Mesenchymal stem cell (in vitro differentiated cells and primary cell): ENCODE measurements around the gene TRPV4.

Source experiments
- DNase-seq: peaks from one replicate; pipeline ENCODE4 v3.0.0-alpha.2; 2013
- H2AFZ ChIP-seq: one replicate; pipeline ENCODE4 v1.6.1; 2013; ENCODE audit warnings: low read depth, mild to moderate bottlenecking, control low read depth, inconsistent platforms, low read length, moderate library complexity
- H2AK5ac ChIP-seq: 2 replicates; pipeline ENCODE4 v1.6.1; 2013; ENCODE audit warnings: low read length, moderate library complexity, mild to moderate bottlenecking, inconsistent platforms; ENCODE audit not compliant: severe bottlenecking
- H2BK120ac ChIP-seq: one replicate; pipeline ENCODE4 v1.6.1; 2013; ENCODE audit warnings: low read depth, mild to moderate bottlenecking, inconsistent platforms, low read length, moderate library complexity
- H2BK12ac ChIP-seq, 2 experiments: one replicate each; pipeline ENCODE4 v1.6.1; 2013; ENCODE audit warnings: inconsistent platforms in 2 of 2, low read length in 2 of 2, mild to moderate bottlenecking in 2 of 2, moderate library complexity in 2 of 2, control low read depth in 1 of 2
- H2BK15ac ChIP-seq: one replicate; pipeline ENCODE4 v1.6.1; 2013; ENCODE audit warnings: mild to moderate bottlenecking, low read depth, inconsistent platforms; ENCODE audit not compliant: poor library complexity, severe bottlenecking
- H2BK5ac ChIP-seq: 2 replicates; pipeline ENCODE4 v1.6.1; 2013; ENCODE audit warnings: low read depth, mild to moderate bottlenecking, low read length, control low read depth, inconsistent platforms; ENCODE audit not compliant: poor library complexity, severe bottlenecking
- H3K14ac ChIP-seq, 2 experiments: one replicate each; pipeline ENCODE4 v1.6.1; 2013; ENCODE audit warnings: inconsistent platforms in 2 of 2, low read length in 2 of 2, control low read depth in 1 of 2, mild to moderate bottlenecking in 1 of 2, moderate library complexity in 1 of 2
- H3K18ac ChIP-seq, 2 experiments: one replicate each; pipeline ENCODE4 v1.6.1; 2013; ENCODE audit warnings: inconsistent platforms in 2 of 2, low read length in 2 of 2, control low read depth in 1 of 2, low read depth in 1 of 2, mild to moderate bottlenecking in 1 of 2
- H3K23ac ChIP-seq, 2 experiments: one replicate each; pipeline ENCODE4 v1.6.1; 2013; ENCODE audit warnings: inconsistent platforms in 2 of 2, low read length in 2 of 2, mild to moderate bottlenecking in 2 of 2, moderate library complexity in 2 of 2, control low read depth in 1 of 2
- H3K27ac ChIP-seq: 2 replicates; pipeline ENCODE4 v1.5.1; 2013; ENCODE audit warnings: mild to moderate bottlenecking, moderate library complexity, low read length, control low read depth, inconsistent platforms; ENCODE audit not compliant: poor library complexity, severe bottlenecking
- H3K27me3 ChIP-seq, 2 experiments: 2 replicates each; pipeline versions ENCODE4 v1.6.1 to v1.7.0; 2013; ENCODE audit warnings: low read length in 2 of 2, mild to moderate bottlenecking in 2 of 2, moderate library complexity in 2 of 2, control low read depth in 1 of 2, inconsistent platforms in 1 of 2; ENCODE audit not compliant: control insufficient read depth in 1 of 2, insufficient read depth in 1 of 2
- H3K36me3 ChIP-seq, 2 experiments: 2 replicates each; pipeline versions ENCODE4 v1.6.1 to v1.7.0; 2013; ENCODE audit warnings: low read length in 2 of 2, control low read depth in 1 of 2, inconsistent platforms in 1 of 2, low read depth in 1 of 2, mild to moderate bottlenecking in 1 of 2; ENCODE audit not compliant: insufficient read depth in 2 of 2, control insufficient read depth in 1 of 2
- H3K4ac ChIP-seq, 2 experiments: one replicate each; pipeline ENCODE4 v1.6.1; 2013; ENCODE audit warnings: inconsistent platforms in 2 of 2, low read length in 2 of 2, mild to moderate bottlenecking in 2 of 2, moderate library complexity in 2 of 2, control low read depth in 1 of 2, low read depth in 1 of 2
- H3K4me1 ChIP-seq: 2 replicates; pipeline ENCODE4 v1.6.1; 2013; ENCODE audit warnings: low read depth, low read length, control low read depth; ENCODE audit not compliant: control insufficient read depth, insufficient read depth
- H3K4me2 ChIP-seq: 2 replicates; pipeline ENCODE4 v1.6.1; 2013; ENCODE audit warnings: low read length, mild to moderate bottlenecking, inconsistent platforms; ENCODE audit not compliant: poor library complexity, severe bottlenecking
- H3K4me3 ChIP-seq, 2 experiments: 2 replicates each; pipeline versions ENCODE4 v1.5.1 to v1.7.0; 2013; ENCODE audit warnings: low read length in 2 of 2, mild to moderate bottlenecking in 2 of 2, control low read depth in 1 of 2, low read depth in 1 of 2; ENCODE audit not compliant: insufficient read depth in 1 of 2
- H3K79me1 ChIP-seq: replicated peaks from 2 replicates; pipeline ENCODE4 v1.6.1; 2013; ENCODE audit warnings: mild to moderate bottlenecking, control low read depth, low read length, inconsistent platforms; ENCODE audit not compliant: poor library complexity, severe bottlenecking
- H3K9ac ChIP-seq: 2 replicates; pipeline ENCODE4 v1.7.0; 2013; ENCODE audit warnings: mild to moderate bottlenecking, low read length, moderate library complexity
- H3K9me3 ChIP-seq: 2 replicates; pipeline ENCODE4 v1.7.0; 2013; ENCODE audit warnings: mild to moderate bottlenecking, low read length; ENCODE audit not compliant: control insufficient read depth
- H4K8ac ChIP-seq: one replicate; pipeline ENCODE4 v1.6.1; 2013; ENCODE audit warnings: inconsistent platforms, mild to moderate bottlenecking, low read length, moderate library complexity
- H4K91ac ChIP-seq: one replicate; pipeline ENCODE4 v1.6.1; 2013; ENCODE audit warnings: mild to moderate bottlenecking, low read length, inconsistent platforms
- WGBS: methylation state at CpG from one replicate; pipeline ENCODE4 v1.1.7; 2013; ENCODE audit warnings: mixed read lengths; 5-methylcytosine and 5-hydroxymethylcytosine counted together

Gene TRPV4

GRCh38 chr12:109871668-109872314 lies 38.6 kb upstream of the TRPV4 start:
- H2AFZ ChIP-seq: no peak overlapping the region
- no peak overlapping the region for H4K8ac ChIP-seq
- peaks cover 0 to 10% of the 10 kb centered on the region in 2 experiments for H3K36me3 ChIP-seq
- no peaks in the 10 kb centered on the region for H3K27me3 ChIP-seq
- H3K23ac ChIP-seq: no peak overlapping the region
- H2AK5ac ChIP-seq: no peak overlapping the region
- WGBS: 91% methylated on average over 7 of the region's 7 CpGs
- H3K4ac ChIP-seq: no peak overlapping the region
- H3K9me3 ChIP-seq: no peaks in the 10 kb centered on the region
- no peak overlapping the region for H2BK15ac ChIP-seq
- H3K4me1 ChIP-seq: no peaks in the 10 kb centered on the region
- no peak overlapping the region for H3K14ac ChIP-seq
- H2BK5ac ChIP-seq: no peak overlapping the region
- H3K4me2 ChIP-seq: no peak overlapping the region
- H3K18ac ChIP-seq: no peak overlapping the region
- H3K4me3 ChIP-seq: no peak overlapping the region
- H4K91ac ChIP-seq: no peak overlapping the region
- H3K79me1 ChIP-seq: peaks cover 37% of the 10 kb centered on the region
- no peak for DNase-seq
- no peak overlapping the region for H2BK120ac ChIP-seq
- no peak overlapping the region for H3K27ac ChIP-seq
- H3K9ac ChIP-seq: peak overlapping the region; percentile 42
- H2BK12ac ChIP-seq: no peak overlapping the region

DNA sequence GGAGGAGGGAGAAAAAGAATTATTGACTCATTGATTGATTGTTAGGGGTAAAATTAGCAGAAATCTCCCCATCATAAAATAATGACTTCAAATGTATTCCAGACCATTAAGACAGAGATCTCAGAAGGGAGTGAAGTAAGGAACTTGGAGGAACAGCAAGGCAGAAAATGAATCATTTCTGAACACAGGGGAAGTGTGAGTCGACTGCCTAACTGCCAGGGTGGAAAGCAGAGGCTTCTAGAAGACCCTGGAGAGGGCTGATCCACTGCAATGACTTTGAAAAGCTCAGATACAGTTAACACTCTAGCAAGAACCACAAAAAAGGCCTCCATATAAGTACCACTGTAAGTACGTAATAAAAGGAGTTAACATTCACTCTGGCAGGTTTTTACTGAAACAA lies 37.5 kb upstream of the TRPV4 start:
- H3K9me3 ChIP-seq: no peaks in the 10 kb centered on the region
- H2BK120ac ChIP-seq: no peak overlapping the region
- H3K4me2 ChIP-seq: no peak overlapping the region
- H3K23ac ChIP-seq: no peak overlapping the region
- H4K8ac ChIP-seq: no peak overlapping the region
- H3K79me1 ChIP-seq: peaks cover 40% of the 10 kb centered on the region
- H3K4me3 ChIP-seq: no peak overlapping the region
- no peak overlapping the region for H4K91ac ChIP-seq
- no peak overlapping the region for H2BK12ac ChIP-seq
- H2BK5ac ChIP-seq: no peak overlapping the region
- no peak overlapping the region for H2BK15ac ChIP-seq
- H3K14ac ChIP-seq: no peak overlapping the region
- no peak overlapping the region for H2AFZ ChIP-seq
- H3K27ac ChIP-seq: no peak overlapping the region
- H3K9ac ChIP-seq: peak overlapping the region; percentile 47
- no peaks in the 10 kb centered on the region for H3K4me1 ChIP-seq
- H3K18ac ChIP-seq: no peak overlapping the region
- H3K27me3 ChIP-seq: no peaks in the 10 kb centered on the region
- H2AK5ac ChIP-seq: no peak overlapping the region
- 82% methylated on average over 2 of the region's 2 CpGs for WGBS
- peaks cover 0 to 10% of the 10 kb centered on the region in 2 experiments for H3K36me3 ChIP-seq
- no peak overlapping the region for H3K4ac ChIP-seq
- peak; percentile 40 for DNase-seq

GRCh38 chr12:109868182-109869051 lies 35.2 kb upstream of the TRPV4 start:
- H4K8ac ChIP-seq: no peak overlapping the region
- no peak for DNase-seq
- H3K27me3 ChIP-seq: no peaks in the 10 kb centered on the region

DNA sequence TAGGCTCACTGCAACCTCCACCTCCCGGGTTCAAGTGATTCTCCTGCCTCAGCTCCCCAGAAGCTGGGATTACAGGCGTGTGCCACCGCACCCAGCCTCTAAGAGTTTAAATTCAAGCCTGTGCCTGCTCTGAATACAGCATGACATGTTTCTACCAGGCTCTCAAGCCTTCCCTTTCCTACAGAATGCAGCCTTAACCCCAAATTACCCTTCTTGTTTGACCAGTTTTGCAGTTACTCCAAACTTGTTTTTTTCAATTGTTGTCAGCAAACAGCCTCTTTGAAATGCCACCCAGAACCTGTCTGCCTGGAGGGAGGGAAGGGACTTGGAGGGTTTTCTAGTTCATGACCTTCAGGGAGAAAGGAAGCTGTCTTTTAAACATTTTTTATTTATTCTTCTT lies 31.7 kb upstream of the TRPV4 start:
- Histone ChIP-seq H4K91ac (no peak overlapping the region), H2BK120ac (no peak overlapping the region), H3K23ac (no peak overlapping the region), H3K4me1 (peaks cover 23% of the 10 kb centered on the region), H2AFZ (no peak overlapping the region), H3K4me2 (no peak overlapping the region), H3K9me3 (no peaks in the 10 kb centered on the region), H2BK5ac (no peak overlapping the region), H3K79me1 (peaks cover 28% of the 10 kb centered on the region), H3K14ac (no peak overlapping the region), H3K4ac (no peak overlapping the region), H4K8ac (no peak overlapping the region), H2AK5ac (no peak overlapping the region), H2BK15ac (no peak overlapping the region), H2BK12ac (no peak overlapping the region), H3K9ac (no peak overlapping the region), H3K27ac (no peak overlapping the region), H3K36me3 (peaks cover 2 to 10% of the 10 kb centered on the region in 2 experiments), H3K18ac (no peak overlapping the region), H3K27me3 (no peaks in the 10 kb centered on the region), H3K4me3 (no peak overlapping the region)
- DNase-seq: no peak
- WGBS: 98% methylated on average over 3 of the region's 3 CpGs

More at GRCh38 chr12:109868182-109869051, 35.2 kb upstream of the TRPV4 start:
- no peak overlapping the region for H2AFZ ChIP-seq
- no peaks in the 10 kb centered on the region for H3K9me3 ChIP-seq
- H3K4me3 ChIP-seq: no peak overlapping the region
- peaks cover 0 to 10% of the 10 kb centered on the region in 2 experiments for H3K36me3 ChIP-seq
- no peak overlapping the region for H4K91ac ChIP-seq
- peaks cover 34% of the 10 kb centered on the region for H3K79me1 ChIP-seq
- H3K18ac ChIP-seq: no peak overlapping the region
- H3K27ac ChIP-seq: no peak overlapping the region
- no peak overlapping the region for H2AK5ac ChIP-seq
- no peak overlapping the region for H3K4me2 ChIP-seq
- no peak overlapping the region for H2BK15ac ChIP-seq
- H3K9ac ChIP-seq: no peak overlapping the region
- H3K4ac ChIP-seq: no peak overlapping the region
- no peak overlapping the region for H2BK120ac ChIP-seq
- no peak overlapping the region for H2BK12ac ChIP-seq
- 87% methylated on average over 9 of the region's 9 CpGs for WGBS
- no peak overlapping the region for H2BK5ac ChIP-seq
- H3K23ac ChIP-seq: no peak overlapping the region
- peaks cover 8% of the 10 kb centered on the region for H3K4me1 ChIP-seq
- no peak overlapping the region for H3K14ac ChIP-seq
